Measurements from ENCODE around the gene MATK.
"Not testable (repeated sequence)": the region's sequence is repeated elsewhere in the genome, so short reads cannot be mapped to it uniquely, and the experiment has no call there.

MATK gene

GRCh38 chr19:3768015-3768747 lies 18.0 kb downstream of the MATK start:
- no peak overlapping the region for H3K27ac ChIP-seq
- no peak for TF ChIP-seq CTCF (conservative IDR thresholded peaks at IDR 0.05)

GRCh38 chr19:3767050-3767449 lies 19.1 kb downstream of the MATK start:
- H3K27ac ChIP-seq, result no peak overlapping the region
- TF ChIP-seq CTCF (conservative IDR thresholded peaks at IDR 0.05), result no peak

- no peak for TF ChIP-seq CTCF (conservative IDR thresholded peaks at IDR 0.05)
Observed at GRCh38 chr19:3766520-3766919, 19.7 kb downstream of the MATK start.

GRCh38 chr19:3765757-3766156 lies 20.4 kb downstream of the MATK start:
- H3K27ac ChIP-seq, result not testable (repeated sequence)

More at GRCh38 chr19:3766520-3766919, 19.7 kb downstream of the MATK start:
- no peak overlapping the region for H3K27ac ChIP-seq

GRCh38 chr19:3765121-3765520 lies 21.1 kb downstream of the MATK start:
- TF ChIP-seq CTCF (conservative IDR thresholded peaks at IDR 0.05), result no peak
- no peak overlapping the region for H3K27ac ChIP-seq

- no peak for TF ChIP-seq CTCF (conservative IDR thresholded peaks at IDR 0.05)
Observed at GRCh38 chr19:3762501-3763459, 23.4 kb downstream of the MATK start, which contains the start of gene MRPL54. Gene MRPL54, plus strand, starts transcription at chr19:3762682. Its CDS starts 19 bp downstream, at chr19:3762701.

GRCh38 chr19:3762130-3762473 lies 24.1 kb downstream of the MATK start:
- peak overlapping the region; percentile 91 for H3K27ac ChIP-seq
- TF ChIP-seq CTCF (conservative IDR thresholded peaks at IDR 0.05), result no peak

More at GRCh38 chr19:3762501-3763459, 23.4 kb downstream of the MATK start, which contains the start of gene MRPL54:
- H3K27ac ChIP-seq, result peak within 1 kb of the TSS; percentile 91

Data from VCaP (cell line).